Measurements from ENCODE around the gene C7orf57.
"Not testable (repeated sequence)": the region's sequence is repeated elsewhere in the genome, so short reads cannot be mapped to it uniquely, and the experiment has no call there.

Gene C7orf57

DNA sequence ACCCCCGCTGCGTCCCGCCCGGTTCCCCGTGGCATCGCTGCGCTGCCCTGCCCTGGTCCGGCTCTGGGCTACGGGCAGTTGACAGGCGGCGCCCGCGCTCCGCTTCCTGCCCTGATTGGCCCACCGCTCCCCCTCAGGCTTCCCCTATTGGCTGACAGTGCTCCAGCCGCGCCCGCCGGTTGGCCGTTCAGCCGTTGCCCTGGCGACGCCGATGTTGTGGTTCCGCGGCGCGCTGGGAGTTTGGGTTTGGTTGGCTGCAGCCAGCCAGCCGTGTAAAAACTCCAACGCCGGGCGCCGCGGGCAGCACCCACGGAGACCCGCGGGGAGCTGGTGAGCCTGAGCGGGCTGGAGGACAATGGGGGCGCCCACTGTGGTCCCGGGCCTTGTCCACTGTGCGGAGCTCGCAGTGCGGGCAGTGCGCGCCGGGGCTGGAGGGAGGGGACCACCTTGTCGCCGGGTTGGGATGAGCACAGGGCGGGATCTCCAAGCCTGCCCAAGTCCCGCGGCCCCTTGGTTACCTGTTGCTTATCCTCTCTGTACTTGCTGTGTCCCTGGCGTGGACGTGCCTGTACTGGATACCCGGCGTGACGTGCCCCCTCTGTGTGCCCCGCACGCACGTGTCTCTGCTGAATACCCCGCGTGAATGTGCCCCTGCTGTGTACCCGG, at the start of gene C7orf57:
C7orf57 (plus strand) TSS at position 243 of the 666 bp plus-strand sequence. CDS start 766 bp downstream, outside the sequence.
- no peaks in the 10 kb centered on the region for H3K36me3 ChIP-seq

GRCh38 chr7:47988496-47989386, 46.6 kb upstream of the C7orf57 start:
- H4K20me1 ChIP-seq: no peaks in the 10 kb centered on the region
- peaks cover 18% of the 10 kb centered on the region for H3K4me1 ChIP-seq
- H3K9ac ChIP-seq: no peak overlapping the region
- no peaks in the 10 kb centered on the region for H3K27me3 ChIP-seq
- no peak for TF ChIP-seq Cebpa-rat (IDR thresholded peaks at IDR 0.05)
- H3K36me3 ChIP-seq: no peaks in the 10 kb centered on the region
- no peaks in the 10 kb centered on the region for H3K9me3 ChIP-seq
- H3K4me3 ChIP-seq: no peak overlapping the region
- H3K4me2 ChIP-seq: no peak overlapping the region
- no peak overlapping the region for H3K27ac ChIP-seq

More for the DNA sequence above, at the start of gene C7orf57:
- peaks cover 12% of the 10 kb centered on the region for H3K9me3 ChIP-seq
- H4K20me1 ChIP-seq: no peaks in the 10 kb centered on the region
- H3K4me1 ChIP-seq: peaks cover 7% of the 10 kb centered on the region; the same call in 1 of the 2 replicates
- no peak within 1 kb of the TSS for H3K27ac ChIP-seq
- H3K4me3 ChIP-seq: peak within 1 kb of the TSS; percentile 60
- H3K4me2 ChIP-seq: peak within 1 kb of the TSS; percentile 67
- peaks cover 22% of the 10 kb centered on the region for H3K27me3 ChIP-seq
- no peak within 1 kb of the TSS for H3K9ac ChIP-seq
- no peak for TF ChIP-seq Cebpa-rat (IDR thresholded peaks at IDR 0.05)

DNA sequence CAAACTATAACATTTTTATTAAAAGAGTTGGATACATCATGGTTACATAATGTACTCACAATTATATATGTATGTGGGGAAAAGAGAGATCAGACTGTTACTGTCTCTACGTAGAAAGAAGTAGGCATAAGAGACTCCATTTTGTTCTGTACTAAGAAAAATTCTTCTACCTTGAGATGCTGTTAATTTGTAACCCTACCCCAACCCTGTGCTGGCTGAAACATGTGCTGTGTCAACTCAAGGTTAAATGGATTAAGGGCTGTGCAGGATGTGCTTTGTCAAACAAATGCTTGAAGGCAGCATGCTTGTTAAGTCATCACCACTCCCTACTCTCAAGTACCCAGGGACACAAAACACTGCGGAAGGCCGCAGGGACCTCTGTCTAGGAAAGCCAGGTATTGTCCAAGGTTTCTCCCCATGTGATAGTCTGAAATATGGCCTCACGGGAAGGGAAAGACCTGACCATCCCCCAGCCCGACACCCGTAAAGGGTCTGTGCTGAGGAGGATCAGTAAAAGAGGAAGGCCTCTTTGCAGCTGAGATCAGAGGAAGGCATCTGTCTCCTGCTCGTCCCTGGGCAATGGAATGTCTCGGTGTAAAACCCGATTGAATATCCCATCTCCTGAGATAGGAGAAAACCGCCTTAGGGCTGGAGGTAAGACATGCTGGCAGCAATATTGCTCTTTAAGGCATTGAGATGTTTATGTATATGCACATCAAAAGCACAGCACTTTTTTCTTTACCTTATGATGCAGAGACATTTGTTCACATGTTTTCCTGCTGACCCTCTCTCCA, 45.5 kb upstream of the C7orf57 start:
- H3K27me3 ChIP-seq, H3K9ac ChIP-seq, H3K4me2 ChIP-seq, H3K4me3 ChIP-seq, H3K27ac ChIP-seq, H3K9me3 ChIP-seq, H3K36me3 ChIP-seq, H4K20me1 ChIP-seq: not testable (repeated sequence)
- peaks cover 18% of the 10 kb centered on the region for H3K4me1 ChIP-seq

- H3K9me3 ChIP-seq: no peaks in the 10 kb centered on the region
- no peak for TF ChIP-seq Cebpa-rat (IDR thresholded peaks at IDR 0.05)
- no peak overlapping the region for H3K27ac ChIP-seq
- peaks cover 18% of the 10 kb centered on the region for H3K4me1 ChIP-seq
- no peak overlapping the region for H3K9ac ChIP-seq
- no peak overlapping the region for H3K4me3 ChIP-seq
- no peak overlapping the region for H3K4me2 ChIP-seq
- no peaks in the 10 kb centered on the region for H4K20me1 ChIP-seq
- H3K36me3 ChIP-seq: no peaks in the 10 kb centered on the region
- H3K27me3 ChIP-seq: no peaks in the 10 kb centered on the region
Observed at GRCh38 chr7:47990592-47990991, 44.8 kb upstream of the C7orf57 start.

- Histone ChIP-seq H3K27ac (peak overlapping the region; percentile 86), H3K36me3 (no peaks in the 10 kb centered on the region), H3K4me1 (peaks cover 18% of the 10 kb centered on the region), H4K20me1 (no peaks in the 10 kb centered on the region), H3K27me3 (no peaks in the 10 kb centered on the region), H3K4me3 (peak overlapping the region; percentile 67), H3K4me2 (peak overlapping the region; percentile 76), H3K9ac (peak overlapping the region; percentile 77), H3K9me3 (no peaks in the 10 kb centered on the region)
- no peak for TF ChIP-seq Cebpa-rat (IDR thresholded peaks at IDR 0.05)
Observed at GRCh38 chr7:47991270-47991669, 44.1 kb upstream of the C7orf57 start.

DNA sequence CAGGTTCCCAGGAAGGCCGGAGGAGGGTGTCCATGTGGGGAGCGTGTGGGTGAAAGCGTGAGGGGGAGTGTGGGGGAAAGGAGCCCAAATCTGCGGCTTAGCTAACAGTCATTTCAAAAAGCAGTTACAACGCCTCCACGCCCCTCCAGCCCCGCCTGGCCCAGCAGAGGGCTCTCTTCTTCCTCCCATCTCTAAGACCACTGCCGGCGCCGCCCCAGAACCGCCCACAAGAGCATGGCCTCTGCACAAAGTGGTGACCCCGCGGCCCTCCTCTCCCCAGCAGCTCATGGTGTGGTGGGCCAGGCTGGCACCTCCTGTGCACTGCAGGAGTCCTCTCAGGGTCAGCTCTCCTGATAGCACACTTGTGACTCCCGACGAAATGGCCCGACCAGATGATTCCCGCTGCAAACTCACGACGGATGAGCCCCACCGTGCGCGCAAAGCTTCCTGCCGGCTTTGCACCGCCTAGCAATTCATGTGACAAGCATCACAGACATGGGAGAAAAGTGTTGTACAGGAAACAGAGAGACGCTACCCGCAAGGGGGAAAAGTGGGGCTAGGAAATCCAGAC, 43.5 kb upstream of the C7orf57 start:
- Histone ChIP-seq H3K36me3 (no peaks in the 10 kb centered on the region), H3K9me3 (no peaks in the 10 kb centered on the region), H3K4me3 (peak overlapping the region; percentile 67), H3K27me3 (no peaks in the 10 kb centered on the region), H3K9ac (peak overlapping the region; percentile 77), H3K4me1 (peaks cover 18% of the 10 kb centered on the region), H3K4me2 (peak overlapping the region; percentile 76), H3K27ac (peak overlapping the region; percentile 86), H4K20me1 (no peaks in the 10 kb centered on the region)
- no peak for TF ChIP-seq Cebpa-rat (IDR thresholded peaks at IDR 0.05)

- Histone ChIP-seq H3K36me3 (no peaks in the 10 kb centered on the region), H3K9ac (peak overlapping the region; percentile 77), H3K4me2 (peak overlapping the region; percentile 76), H4K20me1 (no peaks in the 10 kb centered on the region), H3K27ac (peak overlapping the region; percentile 86), H3K27me3 (no peaks in the 10 kb centered on the region), H3K4me3 (peak overlapping the region; percentile 67), H3K9me3 (no peaks in the 10 kb centered on the region), H3K4me1 (peaks cover 18% of the 10 kb centered on the region)
- no peak for TF ChIP-seq Cebpa-rat (IDR thresholded peaks at IDR 0.05)
Observed at GRCh38 chr7:47992446-47992845, 42.9 kb upstream of the C7orf57 start.

GRCh38 chr7:47999413-47999812, 35.9 kb upstream of the C7orf57 start:
- Histone ChIP-seq H4K20me1 (no peaks in the 10 kb centered on the region), H3K4me1 (peaks cover 14% of the 10 kb centered on the region), H3K27ac (no peak overlapping the region), H3K9me3 (peaks cover 8% of the 10 kb centered on the region), H3K4me2 (no peak overlapping the region), H3K9ac (no peak overlapping the region), H3K27me3 (no peaks in the 10 kb centered on the region), H3K4me3 (no peak overlapping the region), H3K36me3 (no peaks in the 10 kb centered on the region)
- TF ChIP-seq Cebpa-rat (IDR thresholded peaks at IDR 0.05): no peak

DNA sequence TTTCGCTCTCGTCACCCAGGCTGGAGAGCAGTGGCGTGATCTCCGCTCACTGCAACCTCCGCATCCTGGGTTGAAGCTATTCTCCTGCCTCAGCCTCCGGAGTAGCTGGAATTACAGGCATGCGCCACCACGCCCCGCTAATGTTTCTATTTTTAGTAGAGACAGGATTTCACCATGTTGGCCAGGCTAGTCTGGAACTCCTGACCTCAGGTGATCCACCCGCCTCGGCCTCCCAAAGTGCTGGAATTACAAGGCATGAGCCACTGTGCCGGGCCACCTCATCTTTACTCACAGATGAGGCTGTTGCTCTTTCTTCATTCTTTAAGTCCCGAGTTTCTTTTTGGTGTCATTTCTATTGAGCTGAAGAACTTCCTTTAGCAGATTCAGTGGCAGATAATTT, 35.2 kb upstream of the C7orf57 start:
- not testable (repeated sequence) for H3K4me2 ChIP-seq, H3K27me3 ChIP-seq, H4K20me1 ChIP-seq, H3K9ac ChIP-seq, H3K36me3 ChIP-seq, H3K4me3 ChIP-seq, H3K27ac ChIP-seq, H3K9me3 ChIP-seq
- H3K4me1 ChIP-seq: peaks cover 22% of the 10 kb centered on the region

Measured in BLaER1 (cell line).